ENCODE measurements around the gene LRIG1.

LRIG1 gene

DNA sequence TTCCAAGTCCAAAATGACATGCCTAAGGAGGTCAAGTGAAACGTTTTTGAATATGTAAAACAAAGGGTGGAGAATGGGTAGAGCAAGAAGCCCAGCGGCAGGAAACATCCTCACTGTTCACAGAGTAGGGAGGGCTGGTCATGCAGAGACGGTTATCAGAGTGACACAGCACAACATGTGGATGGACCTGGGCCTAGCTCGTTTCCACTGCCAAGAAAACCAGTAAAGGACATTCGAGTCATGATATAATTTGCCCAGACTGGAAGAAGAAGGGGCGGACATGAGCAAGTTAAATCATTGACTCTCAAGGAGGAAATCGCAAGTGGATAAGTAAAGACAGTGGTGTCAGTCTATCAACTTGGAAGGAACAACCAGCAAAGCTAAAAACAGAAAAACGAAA lies 89.3 kb downstream of the LRIG1 start:
- H3K4me1 ChIP-seq (ENCODE audit: low read length): no peaks in the 10 kb centered on the region
- no peaks in the 10 kb centered on the region for H4K20me1 ChIP-seq (ENCODE audit: insufficient read depth, low read length)
- H3K4me2 ChIP-seq (ENCODE audit: low read depth, low read length): no peak overlapping the region
- no peaks in the 10 kb centered on the region for H3F3A ChIP-seq (ENCODE audit: insufficient read depth, low read length)
- no peak for DNase-seq
- no peak overlapping the region for H3K9ac ChIP-seq (ENCODE audit: low read length)
- no peaks in the 10 kb centered on the region for H3K9me3 ChIP-seq (replicated peaks; ENCODE audit: insufficient read depth, low read length)
- H3K9me2 ChIP-seq (replicated peaks; ENCODE audit: insufficient read depth, low read length): no peaks in the 10 kb centered on the region
- H2AFZ ChIP-seq (ENCODE audit: low read length): no peak overlapping the region
- H3K27me3 ChIP-seq (replicated peaks; ENCODE audit: insufficient read depth, low read length): no peaks in the 10 kb centered on the region
- H3K27ac ChIP-seq (ENCODE audit: low read length): no peak overlapping the region
- TF ChIP-seq EZH2phosphoT487 (IDR thresholded peaks at IDR 0.05; ENCODE audit: low read length) (no peak), EZH2 (optimal IDR thresholded peaks at IDR 0.05; ENCODE audit: low read depth, low read length) (no peak)
- TF ChIP-seq, protein P1, sequence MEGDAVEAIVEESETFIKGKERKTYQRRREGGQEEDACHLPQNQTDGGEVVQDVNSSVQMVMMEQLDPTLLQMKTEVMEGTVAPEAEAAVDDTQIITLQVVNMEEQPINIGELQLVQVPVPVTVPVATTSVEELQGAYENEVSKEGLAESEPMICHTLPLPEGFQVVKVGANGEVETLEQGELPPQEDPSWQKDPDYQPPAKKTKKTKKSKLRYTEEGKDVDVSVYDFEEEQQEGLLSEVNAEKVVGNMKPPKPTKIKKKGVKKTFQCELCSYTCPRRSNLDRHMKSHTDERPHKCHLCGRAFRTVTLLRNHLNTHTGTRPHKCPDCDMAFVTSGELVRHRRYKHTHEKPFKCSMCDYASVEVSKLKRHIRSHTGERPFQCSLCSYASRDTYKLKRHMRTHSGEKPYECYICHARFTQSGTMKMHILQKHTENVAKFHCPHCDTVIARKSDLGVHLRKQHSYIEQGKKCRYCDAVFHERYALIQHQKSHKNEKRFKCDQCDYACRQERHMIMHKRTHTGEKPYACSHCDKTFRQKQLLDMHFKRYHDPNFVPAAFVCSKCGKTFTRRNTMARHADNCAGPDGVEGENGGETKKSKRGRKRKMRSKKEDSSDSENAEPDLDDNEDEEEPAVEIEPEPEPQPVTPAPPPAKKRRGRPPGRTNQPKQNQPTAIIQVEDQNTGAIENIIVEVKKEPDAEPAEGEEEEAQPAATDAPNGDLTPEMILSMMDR (IDR thresholded peaks at IDR 0.05; ENCODE audit: low read length): no peak
- H3K4me3 ChIP-seq (ENCODE audit: low read length): no peak overlapping the region
- H3K36me3 ChIP-seq (replicated peaks; ENCODE audit: insufficient read depth, low read length): no peaks in the 10 kb centered on the region
- peaks cover 12% of the 10 kb centered on the region; the same call in 1 of the 2 replicates for H3K79me2 ChIP-seq (ENCODE audit: low read length)

DNA sequence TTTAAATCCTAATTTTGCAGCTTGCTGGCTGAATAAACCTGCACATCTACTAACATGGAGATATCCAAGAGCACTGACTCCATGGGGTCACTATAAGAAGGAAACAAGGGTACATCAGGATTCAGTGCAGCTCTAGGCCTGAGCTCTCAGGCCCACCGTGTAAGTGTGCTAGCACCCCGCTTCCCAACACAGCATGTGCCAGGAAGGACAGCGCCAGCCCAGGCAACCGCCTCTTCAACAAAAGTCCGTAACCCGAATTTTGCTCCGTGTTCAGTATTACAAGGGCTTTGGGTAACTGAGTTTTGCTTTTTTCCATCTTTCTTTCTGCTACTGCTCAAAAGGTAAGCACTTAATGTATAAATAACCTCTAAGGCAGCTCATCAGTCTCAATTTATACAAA lies 89.8 kb downstream of the LRIG1 start:
- no peak overlapping the region for H3K4me2 ChIP-seq (ENCODE audit: low read depth, low read length)
- no peaks in the 10 kb centered on the region for H3K4me1 ChIP-seq (ENCODE audit: low read length)
- H3K27me3 ChIP-seq (replicated peaks; ENCODE audit: insufficient read depth, low read length): no peaks in the 10 kb centered on the region
- no peak overlapping the region for H3K27ac ChIP-seq (ENCODE audit: low read length)
- no peak overlapping the region for H2AFZ ChIP-seq (ENCODE audit: low read length)
- DNase-seq: no peak
- H4K20me1 ChIP-seq (ENCODE audit: insufficient read depth, low read length): no peaks in the 10 kb centered on the region
- no peaks in the 10 kb centered on the region for H3F3A ChIP-seq (ENCODE audit: insufficient read depth, low read length)
- no peaks in the 10 kb centered on the region for H3K9me2 ChIP-seq (replicated peaks; ENCODE audit: insufficient read depth, low read length)
- no peak overlapping the region for H3K9ac ChIP-seq (ENCODE audit: low read length)
- H3K9me3 ChIP-seq (replicated peaks; ENCODE audit: insufficient read depth, low read length): no peaks in the 10 kb centered on the region
- no peak overlapping the region for H3K4me3 ChIP-seq (ENCODE audit: low read length)
- TF ChIP-seq, protein P1 (IDR thresholded peaks at IDR 0.05; ENCODE audit: low read length): no peak
- TF ChIP-seq EZH2 (optimal IDR thresholded peaks at IDR 0.05; ENCODE audit: low read depth, low read length) (no peak), EZH2phosphoT487 (IDR thresholded peaks at IDR 0.05; ENCODE audit: low read length) (no peak)
- H3K79me2 ChIP-seq (ENCODE audit: low read length): peaks cover 12% of the 10 kb centered on the region; the same call in 1 of the 2 replicates
- H3K36me3 ChIP-seq (replicated peaks; ENCODE audit: insufficient read depth, low read length): no peaks in the 10 kb centered on the region

DNA sequence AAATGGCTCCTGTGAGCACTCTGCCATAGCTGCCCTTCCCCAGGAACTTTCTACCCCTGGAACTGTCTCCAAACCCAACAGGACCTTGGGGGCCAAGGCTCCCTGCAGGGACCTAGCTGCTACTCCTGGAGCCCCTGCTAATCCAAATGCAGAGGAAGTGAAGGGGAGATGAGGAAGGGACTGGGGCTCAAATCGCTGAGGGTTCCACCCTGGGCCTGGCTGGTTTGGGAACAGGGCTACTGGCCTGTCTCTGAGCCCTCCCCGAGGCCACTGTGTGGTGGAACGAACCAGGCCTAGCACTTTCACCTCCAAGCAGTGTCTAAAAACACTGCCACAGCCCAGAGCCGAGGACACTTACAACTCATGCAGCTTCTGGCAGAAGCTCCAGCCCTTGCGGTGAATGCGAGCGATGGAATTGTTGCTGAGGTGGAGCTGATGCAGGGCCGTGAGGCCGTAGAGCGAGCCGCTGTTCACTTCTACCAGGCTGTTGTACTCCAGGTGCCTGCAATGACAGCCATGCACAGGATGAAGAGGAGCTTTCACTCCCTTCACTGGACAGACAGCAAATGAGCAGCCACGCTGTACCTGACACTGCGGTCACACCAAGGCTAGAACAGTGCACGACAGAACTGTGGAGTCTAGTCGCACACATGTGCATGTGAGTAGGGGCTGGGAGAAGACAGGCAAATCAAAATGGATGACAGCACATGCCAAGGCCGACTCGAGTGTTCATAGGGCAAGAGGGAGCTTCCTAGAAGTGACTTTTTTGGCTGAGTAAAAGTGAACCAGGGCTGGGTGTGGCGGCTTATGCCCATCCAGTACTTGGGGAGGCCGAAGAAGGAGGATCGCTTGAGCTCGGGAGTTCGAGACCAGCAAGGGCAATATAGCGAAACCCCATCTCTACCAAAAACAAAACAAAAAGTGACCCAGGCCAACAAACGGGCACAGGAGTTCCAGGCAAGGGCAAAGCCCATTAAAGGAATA lies 90.8 kb downstream of the LRIG1 start:
- no peak overlapping the region for H3K4me3 ChIP-seq (ENCODE audit: low read length)
- no peaks in the 10 kb centered on the region for H3K9me3 ChIP-seq (replicated peaks; ENCODE audit: insufficient read depth, low read length)
- H3K4me1 ChIP-seq (ENCODE audit: low read length): no peaks in the 10 kb centered on the region
- no peak overlapping the region for H2AFZ ChIP-seq (ENCODE audit: low read length)
- no peak for DNase-seq
- no peak overlapping the region for H3K9ac ChIP-seq (ENCODE audit: low read length)
- H3K4me2 ChIP-seq (ENCODE audit: low read depth, low read length): no peak overlapping the region
- peaks cover 15% of the 10 kb centered on the region; the same call in 1 of the 2 replicates for H3K79me2 ChIP-seq (ENCODE audit: low read length)
- H3K9me2 ChIP-seq (replicated peaks; ENCODE audit: insufficient read depth, low read length): no peaks in the 10 kb centered on the region
- no peaks in the 10 kb centered on the region for H3K36me3 ChIP-seq (replicated peaks; ENCODE audit: insufficient read depth, low read length)
- H3K27me3 ChIP-seq (replicated peaks; ENCODE audit: insufficient read depth, low read length): no peaks in the 10 kb centered on the region
- H4K20me1 ChIP-seq (ENCODE audit: insufficient read depth, low read length): no peaks in the 10 kb centered on the region
- H3K27ac ChIP-seq (ENCODE audit: low read length): no peak overlapping the region
- H3F3A ChIP-seq (ENCODE audit: insufficient read depth, low read length): no peaks in the 10 kb centered on the region
- TF ChIP-seq, protein P1 (IDR thresholded peaks at IDR 0.05; ENCODE audit: low read length): no peak
- TF ChIP-seq EZH2 (optimal IDR thresholded peaks at IDR 0.05; ENCODE audit: low read depth, low read length): no peak
- TF ChIP-seq EZH2phosphoT487 (IDR thresholded peaks at IDR 0.05; ENCODE audit: low read length): no peak

Data from MM.1S (cell line).